EL (cell line): ENCODE measurements around the gene SERPINB12.

Experiments
- DNase-seq: peaks from one replicate; pipeline ENCODE4 v3.0.0-alpha.2; 2016

The SERPINB12 gene

DNA sequence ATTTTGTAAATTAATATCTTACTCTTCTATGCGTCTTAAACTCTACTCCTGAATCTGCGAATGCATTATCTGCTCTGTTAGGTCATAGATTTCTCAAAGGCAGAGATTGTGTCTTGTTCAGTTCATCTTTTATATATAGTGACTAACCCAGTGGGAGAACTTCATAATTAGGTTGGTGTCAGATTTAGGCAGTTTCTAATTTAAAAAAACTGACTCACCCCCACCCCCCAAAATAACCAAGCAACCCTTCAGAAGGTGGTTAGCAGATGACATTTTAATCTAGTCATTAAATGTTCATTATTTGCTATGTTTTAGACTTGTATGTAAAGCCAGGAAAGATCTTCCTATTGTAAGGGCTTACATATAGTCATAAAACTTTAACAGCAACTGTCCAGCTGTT is 10.4 kb downstream of the SERPINB12 start:
- DNase-seq = no peak

DNA sequence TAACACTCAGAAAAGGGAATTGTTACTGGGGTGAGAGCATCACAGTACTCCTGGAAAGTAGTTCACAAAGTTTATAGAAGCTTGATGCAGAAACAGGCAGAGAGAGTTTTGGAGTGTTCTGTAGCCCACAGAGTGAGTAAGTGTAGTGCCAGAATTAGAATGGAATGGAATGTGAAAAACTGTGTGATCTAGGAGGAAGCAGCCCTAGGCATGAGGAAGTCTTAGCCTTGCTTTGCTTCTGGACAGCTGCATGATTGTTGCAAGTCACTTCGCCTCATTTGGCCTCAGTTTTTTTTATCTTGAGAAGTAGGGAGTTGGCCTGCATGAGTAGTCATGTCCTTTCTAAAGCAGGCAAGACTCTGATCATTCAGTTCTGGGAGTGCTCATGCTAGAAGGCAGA is 10.9 kb downstream of the SERPINB12 start:
- DNase-seq = peak; percentile 83

GRCh38 chr18:63559567-63560491 is 17.7 kb downstream of the SERPINB12 start:
- no peak for DNase-seq

GRCh38 chr18:63562284-63562683 is 20.1 kb downstream of the SERPINB12 start:
- DNase-seq = no peak

DNA sequence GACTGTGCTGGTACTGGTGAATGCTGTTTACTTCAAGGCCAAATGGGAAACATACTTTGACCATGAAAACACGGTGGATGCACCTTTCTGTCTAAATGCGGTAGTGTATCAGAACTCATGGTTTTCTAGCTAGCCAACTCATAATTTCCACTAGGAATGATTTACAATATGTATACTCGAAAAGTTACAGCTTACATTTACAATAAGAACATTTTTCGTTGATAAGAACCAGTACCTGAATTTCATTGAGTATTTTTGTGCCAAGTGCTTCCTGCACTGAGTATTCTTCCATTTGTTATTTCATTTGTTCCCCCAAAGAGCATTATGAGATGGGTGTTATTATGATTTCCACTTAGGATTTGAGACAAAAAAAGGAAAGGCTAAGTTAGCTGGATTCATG is 21.9 kb downstream of the SERPINB12 start:
- no peak for DNase-seq

GRCh38 chr18:63564561-63564960 is 22.4 kb downstream of the SERPINB12 start:
- DNase-seq = no peak

- DNase-seq = no peak
These were observed 25.1 kb downstream of the SERPINB12 start for GRCh38 chr18:63567276-63567675.

GRCh38 chr18:63567825-63568224 is 25.7 kb downstream of the SERPINB12 start:
- no peak for DNase-seq

GRCh38 chr18:63570721-63571120 is 28.6 kb downstream of the SERPINB12 start:
- no peak for DNase-seq

DNA sequence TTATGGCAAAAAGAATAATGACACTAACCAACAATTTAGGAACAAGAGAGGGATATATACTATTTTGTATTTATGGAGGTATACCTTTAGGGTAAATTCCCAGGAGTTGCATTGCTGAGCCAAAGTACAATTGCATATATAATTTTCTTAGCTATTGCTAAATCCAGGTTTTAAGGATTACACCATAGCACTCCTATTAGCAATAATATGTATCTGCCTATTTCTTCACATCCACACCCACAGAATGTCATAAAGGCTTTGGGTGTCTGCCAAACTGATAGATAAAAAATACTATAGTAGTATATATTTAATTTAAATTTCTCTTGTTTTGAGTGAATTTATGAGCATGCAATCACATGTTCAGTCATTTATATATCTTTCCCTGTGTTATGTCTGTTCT is 33.5 kb downstream of the SERPINB12 start:
- DNase-seq = no peak

DNA sequence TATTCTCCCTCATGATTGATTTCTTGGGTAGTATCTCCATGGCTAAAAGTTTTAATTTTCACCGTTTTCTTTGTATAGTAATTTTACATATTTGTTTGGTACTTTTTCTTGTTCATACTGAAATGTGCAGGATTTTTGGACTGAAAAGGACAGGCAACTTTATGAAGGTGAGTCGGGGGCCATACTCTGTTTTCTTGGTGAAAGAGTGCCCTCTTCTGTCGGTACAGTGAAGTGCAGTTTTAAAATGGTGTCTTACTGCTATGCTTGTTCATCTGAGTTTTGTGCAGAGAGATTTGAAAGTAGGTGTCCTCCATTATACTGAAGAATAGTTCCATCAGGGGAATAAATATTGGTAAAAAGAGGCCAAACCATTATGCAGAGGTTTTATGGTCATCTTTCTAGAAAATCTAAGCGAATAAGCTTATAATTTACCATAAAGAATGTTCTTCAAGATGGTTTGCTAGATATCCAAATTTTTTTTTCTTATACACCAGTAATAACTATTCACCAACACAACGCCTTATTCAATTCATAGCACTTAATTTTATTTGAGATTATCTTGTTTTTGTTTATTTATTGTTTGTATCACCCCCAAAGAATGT is 36.3 kb downstream of the SERPINB12 start:
- peak; percentile 57 for DNase-seq

GRCh38 chr18:63579616-63580015 is 37.4 kb downstream of the SERPINB12 start:
- no peak for DNase-seq

- no peak for DNase-seq
These were observed 43.8 kb downstream of the SERPINB12 start for GRCh38 chr18:63585988-63586387.

GRCh38 chr18:63586431-63586830 is 44.3 kb downstream of the SERPINB12 start:
- no peak for DNase-seq

DNA sequence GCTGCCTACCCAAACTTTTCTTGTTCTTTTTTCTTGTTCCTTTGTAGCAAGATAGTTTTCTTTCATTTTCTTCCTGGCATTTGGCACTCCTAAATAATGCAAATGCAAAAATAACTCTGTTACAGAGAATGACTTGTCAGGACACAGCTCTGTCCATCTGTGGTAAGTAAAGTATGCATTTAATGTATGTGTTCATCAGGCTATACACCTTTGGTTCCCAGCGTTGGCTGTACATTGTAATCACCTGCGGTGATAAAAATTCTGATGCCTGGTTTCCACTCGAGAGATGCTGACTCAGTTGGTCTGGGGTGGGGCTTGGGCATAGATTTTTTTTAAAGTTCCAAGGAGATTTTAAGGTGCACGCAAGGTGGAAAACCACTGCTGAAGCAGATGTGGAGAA is 44.8 kb downstream of the SERPINB12 start, which contains the start of gene SERPINB13:
TSS of gene SERPINB13 (plus strand) at position 378 of the 400 bp plus-strand sequence. CDS start 1,325 bp downstream, outside the sequence.
- no peak for DNase-seq

DNA sequence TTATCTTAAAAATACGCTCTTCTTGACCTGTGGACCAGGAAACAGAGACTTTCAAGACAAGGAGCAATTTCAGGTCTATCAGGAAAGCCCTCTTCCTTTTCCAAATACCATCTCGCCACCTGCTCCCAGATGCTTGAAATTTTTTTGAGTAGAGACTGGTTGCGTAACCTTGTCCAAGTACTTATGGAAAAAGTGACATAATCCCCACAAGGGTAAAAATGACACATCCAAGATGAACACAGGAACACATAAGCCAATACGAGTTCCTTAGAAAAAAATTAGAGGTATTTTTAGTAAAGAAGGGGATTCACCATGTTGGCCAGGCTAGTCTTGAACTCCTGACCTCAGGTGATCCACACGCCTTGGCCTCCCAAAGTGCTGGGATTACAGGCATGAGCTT is 46.7 kb downstream of the SERPINB12 start:
- peak; percentile 37 for DNase-seq

- DNase-seq = peak; percentile 24
These were observed 48.2 kb downstream of the SERPINB12 start for GRCh38 chr18:63590373-63590772.

GRCh38 chr18:63590966-63591695 is 49.0 kb downstream of the SERPINB12 start:
- DNase-seq = no peak

DNA sequence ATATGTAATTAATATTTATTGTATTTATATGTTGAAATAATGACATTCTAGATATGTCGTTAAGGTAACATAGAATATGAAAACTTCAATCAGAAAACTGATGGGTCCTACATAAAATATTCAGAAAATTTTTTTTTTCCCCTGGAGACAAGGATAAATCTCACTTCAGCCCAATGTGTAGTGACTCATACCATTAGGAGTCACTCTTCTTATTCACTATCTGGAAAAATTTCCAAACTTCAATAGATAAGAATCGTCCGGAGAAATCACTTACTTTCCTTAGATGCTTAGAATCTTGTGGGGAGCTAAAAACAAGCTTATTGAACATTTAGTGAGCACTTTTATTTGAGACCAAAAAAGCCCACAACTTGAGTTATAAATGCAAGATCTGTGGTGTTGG is 49.6 kb downstream of the SERPINB12 start:
- peak; percentile 45 for DNase-seq

DNA sequence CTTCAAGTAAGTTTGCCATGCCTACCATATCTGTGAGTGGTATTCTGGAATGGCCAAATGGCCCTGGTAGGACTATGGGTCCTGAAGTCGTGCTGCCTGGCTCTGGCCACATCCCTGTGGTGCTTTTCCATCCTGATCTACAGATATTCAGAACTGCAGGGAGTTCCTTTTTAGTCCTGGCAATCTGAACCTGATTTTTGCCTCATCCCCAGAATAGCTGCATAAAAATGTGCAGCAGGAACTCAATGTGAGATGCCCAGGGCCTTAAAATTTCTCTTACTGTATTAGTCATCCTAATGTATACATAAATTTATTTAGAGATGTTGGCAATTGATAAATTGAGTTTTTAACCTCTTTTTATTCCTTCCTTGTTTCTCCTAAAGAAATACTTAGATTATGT is 50.3 kb downstream of the SERPINB12 start:
- DNase-seq = no peak

- no peak for DNase-seq
These were observed 54.8 kb downstream of the SERPINB12 start for GRCh38 chr18:63596964-63597363.

DNA sequence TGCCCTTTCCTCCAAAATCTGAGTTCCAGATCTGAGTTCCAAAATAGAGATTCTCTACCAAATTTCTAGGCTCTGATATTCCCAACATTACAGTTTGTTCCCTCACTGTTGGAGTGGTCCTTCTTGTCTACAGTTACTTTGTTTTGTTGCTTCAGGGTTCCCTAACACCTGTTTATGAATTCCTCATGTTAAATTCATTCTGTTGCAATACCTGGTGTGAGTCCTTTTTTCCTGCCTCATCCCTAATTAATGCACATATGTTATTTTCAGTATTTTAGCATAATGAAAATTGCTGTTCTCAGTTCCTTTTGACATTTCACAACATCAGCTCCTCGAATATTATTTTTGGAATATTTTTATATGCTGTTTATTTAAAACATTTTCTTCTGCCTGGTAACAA is 61.2 kb downstream of the SERPINB12 start:
- no peak for DNase-seq

GRCh38 chr18:63603772-63604171 is 61.6 kb downstream of the SERPINB12 start:
- peak; percentile 55 for DNase-seq
